HCT116 (cell line): ENCODE measurements around the gene SLC28A3. TPM values are rescaled to one million over a fixed set of nuclear protein-coding genes. Genes with fewer than 3 reads are reported as not detected.

Source experiments
- ATAC-seq: fragments of 200-7000 bp; cut with Tn5 transposase; 2 replicates; pipeline ENCODE4 v1.9.1; 2020; ENCODE audit warnings: mild to moderate bottlenecking, moderate library complexity
- BruUV-seq: library from RNA; stranded (reverse); fragments of 400-500 nt; replicated peaks from 2 replicates; lab custom pipeline; 2021; lab: Mats Ljungman, UMichigan
- CTCF ChIA-PET: fragments of 300-600 bp; sonication (Branson Sonifier 250); formaldehyde crosslinking; loops from one replicate; lab custom pipeline; 2021; ENCODE audit warnings: antibody characterized with exemption; lab: Charles Lee
- POLR2A ChIA-PET: fragments of 300-600, 350-600 bp; sonication (Branson Sonifier 250); formaldehyde crosslinking; loops from one replicate; lab custom pipeline; 2021; ENCODE audit warnings: antibody characterized with exemption; lab: Charles Lee
- RAD21 ChIA-PET, 2 experiments: fragments of 300-600 bp; sonication (Branson Sonifier 250); formaldehyde crosslinking; loops; one replicate each; lab custom pipeline; 2023; ENCODE audit warnings: low total read pairs in 2 of 2; ENCODE audit not compliant: uncharacterized antibody in 2 of 2, unreplicated experiment in 2 of 2, low non-redundant PET in 1 of 2; lab: Charles Lee
- DNase-seq: peaks from one replicate; pipeline ENCODE4 v3.0.0-alpha.2; 2010; ENCODE audit warnings: low read depth, low spot score
- H2AFZ ChIP-seq: fragments of 200-600 bp; shearing (Covaris generic), sonication (generic); 2 replicates; pipeline ENCODE4 v1.6.1; 2017; ENCODE audit warnings: low read depth, mixed run types, mixed read lengths, antibody characterized with exemption, low read length; ENCODE audit not compliant: poor library complexity, severe bottlenecking
- H3K27ac ChIP-seq: 2 replicates; pipeline ENCODE4 v1.5.1; 2012; ENCODE audit warnings: low read depth, low read length
- H3K27me3 ChIP-seq: fragments of 200-600 bp; sonication (generic); 2 replicates; pipeline ENCODE4 v1.6.1; 2016; ENCODE audit warnings: mixed run types, low read length, mixed read lengths; ENCODE audit not compliant: insufficient read depth
- H3K36me3 ChIP-seq, 2 experiments: fragments of 200-500 bp in 1 of 2; fragments of 200-600 bp in 1 of 2; sonication (Bioruptor generic) in 1 of 2; sonication (generic) in 1 of 2; 2 replicates each; pipeline versions ENCODE4 v1.5.1 to v1.6.1; 2014 to 2016; ENCODE audit warnings: low read length in 2 of 2, inconsistent platforms in 1 of 2, mixed read lengths in 1 of 2, mixed run types in 1 of 2; ENCODE audit not compliant: insufficient read depth in 2 of 2, control insufficient read depth in 1 of 2
- H3K4me1 ChIP-seq, 2 experiments: fragments of 200-600 bp in 1 of 2; sonication (generic) in 1 of 2; 2 replicates each; pipeline versions ENCODE4 v1.5.1 to v1.6.1; 2012 to 2017; ENCODE audit warnings: low read length in 2 of 2, inconsistent platforms in 1 of 2, mild to moderate bottlenecking in 1 of 2, mixed read lengths in 1 of 2, mixed run types in 1 of 2, moderate library complexity in 1 of 2; ENCODE audit not compliant: insufficient read depth in 2 of 2, control insufficient read depth in 1 of 2
- H3K4me2 ChIP-seq: fragments of 200-600 bp; sonication (generic); 2 replicates; pipeline ENCODE4 v1.6.1; 2017; ENCODE audit warnings: mixed run types, low read length, mixed read lengths
- H3K4me3 ChIP-seq, 2 experiments: fragments of 200-600 bp in 1 of 2; sonication (generic) in 1 of 2; replicated peaks in 1 of 2; 2 replicates each; pipeline ENCODE4 v1.5.1; 2011 to 2016; ENCODE audit warnings: low read length in 2 of 2, control low read depth in 1 of 2, low read depth in 1 of 2, mild to moderate bottlenecking in 1 of 2, mixed read lengths in 1 of 2, mixed run types in 1 of 2
- H3K79me2 ChIP-seq: fragments of 200-600 bp; sonication (generic); 2 replicates; pipeline ENCODE4 v1.6.1; 2017; ENCODE audit warnings: mild to moderate bottlenecking, mixed run types, low read length, moderate library complexity, mixed read lengths; ENCODE audit not compliant: insufficient read depth
- H3K9ac ChIP-seq: fragments of 200-600 bp; sonication (generic); 2 replicates; pipeline ENCODE4 v1.6.1; 2016; ENCODE audit warnings: low read length, mixed read lengths
- H3K9me2 ChIP-seq: fragments of 200-600 bp; sonication (generic), shearing (Covaris generic); 2 replicates; pipeline ENCODE4 v1.6.1; 2017; ENCODE audit warnings: mixed run types, mild to moderate bottlenecking, moderate library complexity; ENCODE audit not compliant: insufficient read depth
- H3K9me3 ChIP-seq, 2 experiments: fragments of 200-500 bp in 1 of 2; fragments of 200-600 bp in 1 of 2; sonication (Bioruptor generic) in 1 of 2; sonication (generic) in 1 of 2; 2 replicates each; pipeline ENCODE4 v1.6.1; 2014 to 2017; ENCODE audit warnings: low read length in 2 of 2, mixed read lengths in 2 of 2, inconsistent platforms in 1 of 2, low read depth in 1 of 2, mild to moderate bottlenecking in 1 of 2, mixed run types in 1 of 2, moderate library complexity in 1 of 2; ENCODE audit not compliant: control insufficient read depth in 1 of 2, insufficient read depth in 1 of 2
- H4K20me1 ChIP-seq: fragments of 200-600 bp; sonication (generic), shearing (Covaris generic); 2 replicates; pipeline ENCODE4 v1.6.1; 2017; ENCODE audit warnings: mixed run types, mild to moderate bottlenecking, moderate library complexity; ENCODE audit not compliant: insufficient read depth
- CBX3 ChIP-seq: IDR thresholded peaks from 2 replicates; pipeline ENCODE4 v1.6.1; 2012; ENCODE audit warnings: low read depth
- ELF1 ChIP-seq: IDR thresholded peaks from 2 replicates; pipeline ENCODE4 v1.6.1; 2012; ENCODE audit warnings: low read depth, borderline replicate concordance
- EZH2phosphoT487 ChIP-seq: fragments of 200-600 bp; IDR thresholded peaks from 2 replicates; pipeline ENCODE4 v1.6.1; 2018; ENCODE audit warnings: antibody characterized with exemption, borderline replicate concordance
- JUND ChIP-seq: IDR thresholded peaks from 2 replicates; pipeline ENCODE4 v1.6.1; 2012
- MAX ChIP-seq: IDR thresholded peaks from 2 replicates; pipeline ENCODE4 v1.6.1; 2012
- POLR2A ChIP-seq: IDR thresholded peaks from 2 replicates; pipeline ENCODE4 v1.7.0; 2011; ENCODE audit warnings: borderline replicate concordance; ENCODE audit not compliant: insufficient read depth, insufficient read length; ENCODE audit errors: extremely low read depth
- POLR2AphosphoS5 ChIP-seq: IDR thresholded peaks from 2 replicates; pipeline ENCODE4 v1.6.1; 2011; ENCODE audit warnings: mild to moderate bottlenecking, low read depth, low read length, moderate library complexity
- RAD21 ChIP-seq: IDR thresholded peaks from 2 replicates; pipeline ENCODE4 v1.6.1; 2012; ENCODE audit warnings: low read depth, mild to moderate bottlenecking
- SP1 ChIP-seq: IDR thresholded peaks from 2 replicates; pipeline ENCODE4 v1.6.1; 2012; ENCODE audit warnings: low read depth
- SRF ChIP-seq: IDR thresholded peaks from 2 replicates; pipeline ENCODE4 v1.6.1; 2012; ENCODE audit warnings: low read depth
- ZBTB33 ChIP-seq: IDR thresholded peaks from 2 replicates; pipeline ENCODE4 v1.6.1; 2011; ENCODE audit warnings: mild to moderate bottlenecking, low read length, moderate library complexity; ENCODE audit not compliant: insufficient replicate concordance; ENCODE audit errors: extremely low read depth
- intact Hi-C: fragments of 100-400 bp; cut with micrococcal nuclease; formaldehyde crosslinking; loops from 2 replicates; pipeline ENCODE4 v1.10.0; 2022
- total RNA-seq: library from RNA; stranded (reverse); gene quantifications from one replicate; pipeline ENCODE4 v1.2.1, GENCODE V29; 2021; ENCODE audit not compliant: unreplicated experiment

Gene SLC28A3
- total RNA-seq, 1 experiment from 2014 or later = not detected

GRCh38 chr9:84324811-84325210 lies 15.7 kb downstream of the SLC28A3 start:
- Histone ChIP-seq H3K9ac (no peak overlapping the region), H3K36me3 (no peaks in the 10 kb centered on the region), H3K27me3 (no peaks in the 10 kb centered on the region), H4K20me1 (no peaks in the 10 kb centered on the region), H3K4me2 (no peak overlapping the region), H3K27ac (no peak overlapping the region), H3K9me3 (no peaks in the 10 kb centered on the region; a peak in 2 of 4 replicates), H2AFZ (no peak overlapping the region), H3K79me2 (no peaks in the 10 kb centered on the region), H3K4me1 (peaks cover 0 to 10% of the 10 kb centered on the region in 2 experiments; a peak in 2 of 4 replicates), H3K9me2 (no peaks in the 10 kb centered on the region), H3K4me3 (no peak overlapping the region)
- BruUV-seq = no TSS peak
- ChIA-PET POLR2A (no interaction called here), RAD21 (no interaction called here), CTCF (interaction anchor here (1.1 to 1.6 kb wide), 3 partner anchors 10 to 72 kb away, joined by 3 to 4 read pairs (median 4); no protein-coding TSS in a partner anchor)
- ATAC-seq = no peak
- DNase-seq = no peak
- intact Hi-C loops = no loop called here
- TF ChIP-seq SRF (no peak), EZH2phosphoT487 (no peak), RAD21 (no peak)
- TF ChIP-seq, all 23 proteins: peak for 0

GRCh38 chr9:84323858-84324257 lies 16.7 kb downstream of the SLC28A3 start:
- Histone ChIP-seq H3K27me3 (no peaks in the 10 kb centered on the region), H3K9ac (no peak overlapping the region), H3K27ac (no peak overlapping the region), H3K4me1 (peaks cover 0 to 10% of the 10 kb centered on the region in 2 experiments; a peak in 2 of 4 replicates), H3K79me2 (no peaks in the 10 kb centered on the region), H2AFZ (no peak overlapping the region), H3K9me2 (no peaks in the 10 kb centered on the region), H3K9me3 (no peaks in the 10 kb centered on the region; a peak in 1 of 4 replicates), H3K4me3 (no peak overlapping the region), H4K20me1 (no peaks in the 10 kb centered on the region), H3K36me3 (no peaks in the 10 kb centered on the region), H3K4me2 (no peak overlapping the region)
- intact Hi-C loops = no loop called here
- no TSS peak for BruUV-seq
- DNase-seq (no peak), ATAC-seq (no peak)
- TF ChIP-seq CBX3 (no peak), ZBTB33 (no peak), SP1 (no peak), MAX (no peak), JUND (no peak), POLR2A (no peak), ELF1 (no peak), SRF (no peak), POLR2AphosphoS5 (no peak)
- ChIA-PET RAD21 (no interaction called here), CTCF (no interaction called here), POLR2A (no interaction called here)
